Stimulated activated CD8-positive, alpha-beta memory T cell treated with anti-CD3 and anti-CD28 coated beads, Interleukin-4, amount 100 ng/mL, for 4 hours (primary cell): ENCODE measurements around the gene SERP2.

Experiments
- DNase-seq, 2 donors: peaks; one replicate each; pipeline ENCODE4 v3.0.0-alpha.2; 2020; ENCODE audit warnings: low read depth in 2 of 2, low spot score in 1 of 2

The SERP2 gene

DNA sequence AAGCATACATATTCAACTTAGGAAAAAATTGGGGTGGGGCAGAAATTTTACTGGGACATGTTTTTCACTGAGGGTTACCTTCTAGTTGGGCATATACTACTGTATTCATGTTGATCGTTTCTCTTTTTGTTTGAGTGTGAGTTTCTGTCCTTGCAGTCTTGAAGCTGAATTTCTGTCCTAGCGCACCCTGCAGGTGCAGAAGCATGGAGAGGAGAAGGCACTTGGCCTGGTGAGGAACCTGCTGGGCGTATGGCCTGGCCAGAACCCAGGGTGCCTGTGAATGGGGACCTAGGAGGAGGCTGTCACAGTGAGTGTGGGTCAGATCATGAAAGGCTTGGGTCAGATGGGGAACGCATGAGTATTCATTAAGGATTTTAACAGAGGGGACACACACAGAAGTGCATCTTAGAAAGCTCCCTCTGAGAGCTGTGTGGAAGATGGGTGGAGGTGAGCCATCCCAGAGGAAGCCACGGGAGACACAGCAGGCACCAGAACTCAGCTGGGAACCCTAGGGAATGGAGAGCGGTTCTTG is 36.8 kb downstream of the SERP2 start:
- no peak for DNase-seq

- DNase-seq = no peak
Observed at GRCh38 chr13:44411841-44412240, 38.2 kb downstream of the SERP2 start.

GRCh38 chr13:44412346-44412935 is 38.8 kb downstream of the SERP2 start:
- DNase-seq = no peak

- no peak for DNase-seq
Observed at GRCh38 chr13:44413095-44413494, 39.5 kb downstream of the SERP2 start.

- no peak for DNase-seq
Observed at GRCh38 chr13:44414716-44415115, 41.1 kb downstream of the SERP2 start.

DNA sequence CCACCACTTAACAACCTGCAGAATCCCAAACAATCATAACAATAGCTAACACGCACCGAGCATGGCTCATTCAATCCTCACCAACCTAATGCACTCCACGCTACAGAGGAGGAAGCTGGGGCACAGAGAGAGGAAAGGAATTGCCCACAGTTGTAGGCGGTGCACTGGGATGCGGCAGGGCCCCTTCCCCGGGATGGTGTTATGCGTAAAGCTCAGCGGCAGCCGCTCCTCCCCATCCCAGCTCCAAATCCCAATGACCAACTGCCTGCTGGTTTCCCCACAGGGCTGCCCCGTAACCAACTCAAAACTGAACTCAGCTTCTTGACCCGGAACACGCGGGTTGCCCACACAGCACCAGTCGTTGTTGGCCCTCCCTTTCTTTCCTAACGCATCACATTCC is 42.2 kb downstream of the SERP2 start:
- DNase-seq = no peak

- DNase-seq = no peak
Observed at GRCh38 chr13:44416301-44416700, 42.7 kb downstream of the SERP2 start.

- DNase-seq = no peak
Observed at GRCh38 chr13:44416744-44417143, 43.1 kb downstream of the SERP2 start.

GRCh38 chr13:44417446-44417845 is 43.8 kb downstream of the SERP2 start:
- DNase-seq = no peak

DNA sequence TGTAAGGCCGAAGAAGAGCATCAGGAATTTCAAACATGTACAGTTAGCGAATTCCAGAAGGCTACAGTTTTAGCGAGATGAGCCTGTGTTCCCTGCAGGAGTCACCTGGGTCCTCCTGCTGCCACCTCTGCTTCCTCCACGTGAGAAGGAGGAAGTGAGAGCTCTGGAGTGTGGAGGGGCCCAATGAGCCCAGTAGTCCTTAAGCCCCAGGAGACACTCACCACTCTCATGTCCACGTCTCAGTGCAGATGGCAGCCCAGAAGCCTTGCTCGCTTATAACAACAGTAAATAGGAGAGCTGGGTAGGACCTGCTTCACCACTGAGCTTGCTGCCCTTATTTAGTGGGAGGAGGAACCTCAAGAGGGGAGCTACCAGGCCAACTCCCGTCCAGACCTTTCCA is 44.3 kb downstream of the SERP2 start:
- no peak for DNase-seq

DNA sequence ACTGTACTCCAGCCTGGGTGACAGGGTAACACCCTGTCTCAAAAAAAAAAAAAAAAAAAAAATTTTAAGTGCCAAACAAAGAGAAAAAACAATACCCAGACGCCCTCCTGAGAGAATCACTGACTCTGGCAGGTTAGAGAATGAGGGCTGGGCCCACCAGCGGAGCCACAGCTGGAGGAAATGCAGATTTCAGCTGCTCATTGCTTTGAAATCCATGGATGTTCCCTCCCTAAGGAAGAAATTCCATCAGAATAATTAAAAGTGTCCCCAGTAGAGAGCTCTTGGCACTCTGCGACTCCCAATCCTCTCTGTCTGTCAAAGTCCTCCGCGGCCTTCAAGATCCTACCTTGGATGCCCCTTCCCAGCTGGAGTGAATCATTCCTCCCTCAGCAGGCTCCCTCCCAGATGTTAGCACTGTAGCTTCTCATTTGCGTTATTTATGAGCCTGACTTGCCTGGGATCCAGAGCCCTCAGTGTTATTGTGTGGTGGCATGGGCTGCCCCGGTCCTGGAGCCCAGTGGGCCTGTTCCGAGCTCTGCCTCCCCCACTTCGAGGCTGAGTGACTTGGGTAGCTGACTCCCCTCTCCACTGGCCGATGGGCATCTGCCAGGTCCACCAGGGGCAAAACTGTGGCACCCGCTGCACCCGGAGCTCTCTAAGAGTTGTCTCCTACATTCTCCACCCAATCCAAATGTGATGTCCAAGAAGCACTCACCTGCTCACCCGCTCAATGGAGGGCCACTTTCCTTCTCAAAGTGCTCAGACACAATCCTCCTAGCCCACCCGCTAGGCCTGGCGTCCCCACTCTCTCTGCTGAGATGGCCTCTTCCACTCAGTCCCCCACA is 47.0 kb downstream of the SERP2 start:
- no peak for DNase-seq

DNA sequence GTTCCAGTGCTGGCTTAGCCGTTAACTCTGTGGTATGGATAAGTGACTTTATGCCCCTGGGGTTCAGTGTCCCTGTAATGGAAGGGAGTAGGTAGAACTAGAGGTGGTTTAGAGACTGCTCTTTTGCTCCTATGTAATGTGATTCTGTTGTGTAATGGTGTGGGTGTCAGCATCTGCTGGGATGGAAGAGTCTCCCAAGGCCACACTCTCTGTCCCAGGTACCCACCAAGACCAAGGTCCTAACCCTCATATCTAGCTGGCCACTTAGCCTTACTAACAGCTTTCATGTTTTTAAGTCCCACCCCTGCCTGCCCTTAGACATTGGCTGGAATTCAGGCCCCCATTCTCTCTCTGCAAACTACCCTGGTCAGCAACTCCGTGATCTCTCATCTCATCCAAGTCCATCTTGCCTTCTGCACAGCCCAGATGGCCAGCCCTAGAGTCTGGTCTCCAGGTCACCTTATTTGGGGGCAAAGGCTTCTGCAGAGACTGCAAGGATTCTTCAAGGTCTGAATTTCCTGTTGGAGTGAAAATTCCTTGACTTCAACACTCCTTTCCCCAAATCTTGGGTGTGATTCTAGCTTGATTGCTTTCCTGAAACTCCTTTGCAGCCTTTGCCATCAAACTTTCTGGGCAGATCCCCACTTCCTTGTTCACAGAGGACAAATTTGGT is 48.4 kb downstream of the SERP2 start:
- DNase-seq = no peak

GRCh38 chr13:44422755-44423643 is 49.4 kb downstream of the SERP2 start:
- DNase-seq = no peak

DNA sequence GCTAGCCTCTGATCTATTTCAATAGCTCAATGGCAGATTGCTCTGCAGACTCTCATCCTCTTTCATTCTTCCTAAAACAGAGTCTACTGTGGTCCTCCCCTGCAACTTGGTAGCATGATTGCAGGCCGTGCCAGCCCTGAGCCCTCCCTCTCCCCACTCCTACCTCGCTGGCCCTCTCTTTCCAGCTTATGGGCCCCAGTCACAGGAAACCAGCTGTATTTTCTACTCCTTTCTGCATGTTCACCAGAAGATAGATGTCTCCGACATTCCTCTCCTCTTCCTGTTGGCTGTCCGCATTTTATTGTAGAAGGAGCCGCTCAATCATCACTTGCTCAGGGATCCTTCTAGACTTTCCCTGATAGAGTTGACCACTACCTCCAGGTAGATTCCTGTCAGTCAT is 50.2 kb downstream of the SERP2 start:
- no peak for DNase-seq

- no peak for DNase-seq
Observed at GRCh38 chr13:44425041-44425814, 51.6 kb downstream of the SERP2 start.

- no peak for DNase-seq
Observed at GRCh38 chr13:44425815-44426078, 52.1 kb downstream of the SERP2 start.

GRCh38 chr13:44426461-44426860 is 52.8 kb downstream of the SERP2 start:
- DNase-seq = no peak

DNA sequence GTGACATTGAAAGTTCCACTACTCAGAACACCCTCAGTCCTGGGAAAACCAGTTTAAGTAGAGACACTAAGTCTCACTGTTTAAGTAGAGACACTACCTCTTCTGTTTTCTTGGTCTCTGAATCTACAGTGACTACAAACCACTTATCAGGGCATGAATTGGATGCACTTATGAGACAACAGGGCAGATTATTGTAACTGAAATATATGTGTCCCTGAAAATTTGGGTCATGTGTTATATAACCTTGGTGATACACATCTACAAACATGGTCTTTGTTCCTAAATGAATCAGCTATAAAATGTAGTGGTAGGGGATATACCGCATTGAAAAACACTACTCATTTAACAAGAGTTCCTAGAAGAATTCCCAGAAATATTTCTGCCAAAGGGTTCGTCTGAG is 55.7 kb downstream of the SERP2 start:
- DNase-seq = no peak

GRCh38 chr13:44431150-44431549 is 57.5 kb downstream of the SERP2 start:
- no peak for DNase-seq

GRCh38 chr13:44432650-44433049 is 59.0 kb downstream of the SERP2 start:
- no peak for DNase-seq
